Inferior parietal cortex (tissue), 1 donor: ENCODE results near the gene MRO.
"Not testable (repeated sequence)": the region's sequence is repeated elsewhere in the genome, so short reads cannot be mapped to it uniquely, and the experiment has no call there.

ENCODE experiments used
- DNase-seq: peaks from one replicate; pipeline ENCODE4 v3.0.0-alpha.2; 2016; ENCODE audit errors: extremely low spot score

The MRO gene

DNA sequence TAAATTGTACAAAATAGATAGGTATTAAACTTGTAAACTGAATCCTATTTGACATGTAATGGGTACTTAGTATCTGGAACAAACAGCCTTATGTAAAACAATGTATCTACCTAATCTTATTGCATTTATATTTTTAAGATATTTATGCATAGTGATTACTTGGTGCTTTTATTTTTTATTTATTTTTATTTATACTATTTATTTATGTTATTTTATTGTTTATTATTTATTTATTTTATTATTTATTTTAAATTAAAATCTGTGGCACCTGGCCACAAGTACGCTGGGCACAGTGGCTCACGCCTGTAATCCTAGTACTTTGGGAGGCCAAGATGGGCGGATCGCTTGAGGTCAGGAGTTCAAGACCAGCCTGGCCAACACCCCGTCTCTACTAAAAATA is 26.9 kb downstream of the MRO start:
- no peak for DNase-seq

DNA sequence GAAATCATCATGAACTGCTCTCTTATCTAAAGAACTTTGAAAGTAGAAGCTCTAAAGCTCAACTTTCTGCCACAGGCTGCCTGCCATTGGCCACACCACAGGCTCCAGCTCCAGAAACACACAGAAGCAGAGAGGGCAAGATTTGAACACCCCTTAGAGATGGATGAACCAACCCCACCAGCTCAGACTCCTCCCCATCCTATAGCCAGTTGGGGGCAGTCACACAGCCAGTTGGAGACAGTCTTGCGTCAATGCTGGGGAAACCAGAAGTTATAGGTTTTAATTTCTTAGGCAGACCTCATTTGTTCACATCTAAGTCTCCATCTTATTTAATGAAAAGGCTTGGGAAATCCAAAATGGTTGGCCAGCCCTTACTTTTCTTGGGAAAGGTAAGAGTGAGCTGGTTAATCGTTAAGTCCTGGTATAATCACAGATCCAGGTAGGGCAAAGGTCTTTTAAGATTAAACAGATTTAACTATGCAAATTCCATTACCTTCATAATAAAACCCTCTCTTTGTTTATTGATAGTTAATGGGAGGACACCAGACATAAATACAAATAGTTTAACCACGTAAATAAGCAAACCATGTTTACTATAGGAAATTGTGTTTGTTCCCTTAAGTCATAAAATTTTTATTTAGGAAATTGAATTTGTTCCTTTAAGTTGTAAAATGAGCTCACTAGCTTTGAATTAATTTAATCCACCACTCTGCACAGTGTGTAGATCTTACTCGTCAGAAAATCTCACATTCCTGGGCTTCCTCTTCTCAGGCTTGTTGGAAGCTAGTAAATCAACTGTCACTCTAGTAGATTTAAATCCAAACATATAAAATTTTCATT is 28.0 kb downstream of the MRO start:
- DNase-seq: no peak

GRCh38 chr18:50790948-50791347 is 28.9 kb downstream of the MRO start:
- DNase-seq: no peak

GRCh38 chr18:50790241-50790640 is 29.6 kb downstream of the MRO start:
- DNase-seq: no peak

GRCh38 chr18:50788284-50788683 is 31.5 kb downstream of the MRO start:
- no peak for DNase-seq

GRCh38 chr18:50786864-50787263 is 33.0 kb downstream of the MRO start:
- no peak for DNase-seq

- DNase-seq: no peak
Observed at GRCh38 chr18:50783553-50783952, 36.3 kb downstream of the MRO start.

DNA sequence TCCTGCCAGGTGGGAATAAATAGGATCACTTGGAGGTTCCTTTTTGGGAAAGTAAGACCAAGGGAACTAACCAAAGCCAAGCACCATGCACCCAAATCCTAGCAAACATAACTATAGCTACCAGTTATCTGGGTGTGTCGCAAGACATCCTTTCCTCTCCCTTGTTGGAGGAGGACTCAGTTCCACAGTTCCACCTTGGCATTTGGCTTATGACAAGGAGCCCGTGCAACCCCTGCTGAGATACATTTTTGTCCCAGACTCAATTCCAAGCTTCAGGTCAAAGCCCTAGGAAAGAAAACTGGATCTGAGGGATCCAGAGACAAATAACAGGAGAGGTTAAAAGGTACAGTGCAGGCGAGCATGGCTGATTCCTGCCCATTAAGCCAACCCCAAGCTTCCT is 40.8 kb downstream of the MRO start:
- not testable (repeated sequence) for DNase-seq

GRCh38 chr18:50776383-50776782 is 43.4 kb downstream of the MRO start:
- DNase-seq: no peak

DNA sequence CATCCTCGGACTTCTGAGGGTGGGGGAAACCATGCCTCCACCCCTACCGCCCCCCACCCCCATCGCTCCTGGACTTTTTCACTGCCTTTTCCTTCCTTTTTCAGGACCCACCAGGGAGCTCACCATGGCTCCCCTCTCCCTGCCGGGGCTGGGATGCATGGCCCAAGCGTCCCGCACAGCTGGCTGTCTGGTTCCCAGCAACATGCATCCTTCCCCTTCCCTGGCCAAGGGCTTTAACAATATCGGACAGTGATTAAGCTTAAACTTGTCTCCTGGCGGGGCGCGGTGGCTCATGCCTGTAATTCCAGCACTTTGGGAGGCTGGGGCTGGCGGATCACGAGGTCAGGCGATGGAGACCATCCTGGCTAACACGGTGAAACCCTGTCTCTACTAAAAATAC is 44.1 kb downstream of the MRO start:
- no peak for DNase-seq

GRCh38 chr18:50775207-50775606 is 44.6 kb downstream of the MRO start:
- no peak for DNase-seq

GRCh38 chr18:50769463-50769862 is 50.4 kb downstream of the MRO start:
- no peak for DNase-seq

GRCh38 chr18:50757358-50757757 is 62.5 kb downstream of the MRO start:
- no peak for DNase-seq

DNA sequence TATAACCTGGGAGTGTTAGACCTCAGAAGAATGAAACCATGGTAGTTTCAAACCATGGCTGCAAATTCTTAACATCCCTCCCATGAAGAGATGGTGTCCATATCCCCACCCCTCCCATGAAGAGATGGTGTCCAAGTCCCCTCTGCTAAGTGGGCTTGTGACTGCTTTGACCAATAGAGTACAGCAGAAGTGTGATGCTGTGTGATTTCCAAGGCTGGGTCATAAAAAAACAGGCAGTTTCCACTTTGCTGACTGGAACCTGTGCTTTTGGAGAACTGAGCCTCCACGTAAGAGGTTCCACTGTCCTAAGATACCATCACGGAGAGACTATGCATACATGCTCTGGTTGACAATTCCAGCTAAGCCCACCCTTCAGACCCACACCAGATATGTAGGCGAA is 65.5 kb downstream of the MRO start:
- DNase-seq: no peak

GRCh38 chr18:50753311-50753710 is 66.5 kb downstream of the MRO start:
- no peak for DNase-seq

DNA sequence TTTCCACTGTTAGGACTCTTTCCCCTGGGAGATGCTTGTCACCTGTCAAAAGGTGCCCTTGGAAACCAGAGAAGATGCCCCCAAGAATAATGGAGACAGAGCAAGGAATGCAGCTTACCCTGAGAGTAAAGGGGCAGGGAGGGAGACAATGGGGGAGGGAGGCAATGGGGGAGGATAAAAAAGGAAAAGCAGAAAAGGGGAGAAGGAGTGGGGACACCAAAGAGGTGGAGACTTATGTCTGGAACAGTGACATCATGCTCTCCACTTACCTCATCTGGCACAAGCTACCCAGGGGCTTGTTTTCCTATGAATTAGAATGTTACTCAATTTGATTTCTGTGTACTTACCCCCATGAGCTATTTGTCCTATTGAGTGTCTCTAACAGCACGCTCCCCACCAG is 67.9 kb downstream of the MRO start:
- no peak for DNase-seq

- no peak for DNase-seq
Observed at GRCh38 chr18:50751490-50751889, 68.3 kb downstream of the MRO start.

DNA sequence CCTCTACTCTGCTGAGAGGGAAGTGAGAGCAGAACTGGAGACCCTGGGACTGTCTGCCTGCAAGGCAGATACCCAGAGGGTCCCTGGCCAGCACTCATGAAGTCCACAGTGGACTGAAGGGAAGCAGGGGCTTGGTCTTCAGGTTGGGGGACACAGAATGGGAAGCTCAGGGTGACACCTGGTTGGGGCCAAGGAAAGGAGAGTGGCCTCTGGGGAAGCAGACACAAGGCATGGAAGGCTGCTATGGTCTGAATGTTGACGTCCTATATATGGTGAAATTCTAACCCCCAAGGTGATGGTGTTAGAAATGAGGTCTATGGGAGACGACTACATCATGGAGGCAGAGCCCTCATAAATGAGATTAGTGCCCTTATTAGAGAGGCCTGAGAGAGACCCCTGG is 69.3 kb downstream of the MRO start:
- no peak for DNase-seq

- DNase-seq: no peak
Observed at GRCh38 chr18:50749945-50750344, 69.9 kb downstream of the MRO start.

GRCh38 chr18:50749421-50749820 is 70.4 kb downstream of the MRO start:
- no peak for DNase-seq

DNA sequence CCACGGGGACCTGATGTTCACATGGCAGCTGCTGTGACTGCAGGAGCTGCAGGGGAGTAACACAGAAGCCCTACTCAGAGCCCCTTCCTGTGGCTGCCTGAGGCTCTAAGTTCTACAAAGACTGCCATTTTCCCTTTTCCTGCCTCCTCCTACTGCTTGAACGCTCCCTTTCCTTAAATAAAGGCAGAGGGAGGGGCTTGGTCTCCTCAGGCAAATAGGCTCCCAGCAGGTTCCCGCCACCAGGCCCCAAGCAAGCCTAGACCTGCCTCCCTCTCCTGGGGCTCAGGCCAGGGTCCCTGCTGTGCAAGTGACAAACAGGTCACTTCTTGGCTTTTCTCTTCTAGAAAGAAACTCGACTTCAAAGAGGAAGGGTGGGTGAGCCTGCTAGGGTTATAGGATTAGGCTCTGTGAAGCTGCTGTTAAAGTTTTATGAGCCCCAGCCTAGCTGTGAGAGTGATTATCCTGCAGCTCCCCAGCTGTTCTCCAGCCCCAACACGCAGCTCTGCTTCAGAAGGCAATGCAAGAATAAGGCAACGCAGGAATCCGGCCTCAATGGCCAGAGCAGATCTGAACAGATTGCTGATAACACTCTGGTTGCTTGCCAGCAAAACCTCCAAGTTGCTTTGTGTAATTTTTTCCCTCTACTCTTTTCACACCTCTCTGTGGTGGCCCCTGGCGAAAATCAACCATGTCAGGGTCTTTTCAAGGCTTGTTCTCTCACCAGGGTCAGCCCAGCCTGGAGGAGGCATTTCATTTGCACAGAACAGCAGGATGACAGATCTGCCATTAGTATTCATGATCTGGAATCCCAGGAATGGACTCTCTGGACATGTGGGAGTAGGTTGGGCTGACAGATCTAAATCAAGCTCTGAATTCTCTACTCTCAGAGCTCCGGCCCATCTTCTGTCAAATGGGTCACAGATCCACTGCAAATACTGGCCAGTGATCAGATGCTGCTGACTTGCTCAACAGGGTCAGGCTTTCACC is 71.3 kb downstream of the MRO start:
- no peak for DNase-seq

DNA sequence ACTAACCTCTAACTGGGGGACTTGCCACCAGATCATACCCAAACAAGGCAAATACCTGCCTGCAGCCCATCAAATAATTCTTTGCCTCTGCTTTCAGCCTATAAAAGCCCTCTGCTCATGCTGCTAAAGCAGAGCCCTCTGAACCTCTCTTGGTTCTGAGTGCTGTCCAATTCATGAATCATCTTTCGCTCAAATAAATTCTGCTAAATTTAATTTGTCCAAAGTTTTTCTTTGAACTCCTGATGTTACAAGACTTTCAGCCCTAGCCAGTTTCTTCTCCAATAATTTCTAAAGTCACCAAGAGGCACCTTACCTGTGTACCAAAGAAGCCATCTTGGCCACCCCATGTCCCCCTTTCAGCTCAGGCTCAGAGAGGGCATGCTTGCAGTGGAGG is 72.0 kb downstream of the MRO start:
- no peak for DNase-seq

DNA sequence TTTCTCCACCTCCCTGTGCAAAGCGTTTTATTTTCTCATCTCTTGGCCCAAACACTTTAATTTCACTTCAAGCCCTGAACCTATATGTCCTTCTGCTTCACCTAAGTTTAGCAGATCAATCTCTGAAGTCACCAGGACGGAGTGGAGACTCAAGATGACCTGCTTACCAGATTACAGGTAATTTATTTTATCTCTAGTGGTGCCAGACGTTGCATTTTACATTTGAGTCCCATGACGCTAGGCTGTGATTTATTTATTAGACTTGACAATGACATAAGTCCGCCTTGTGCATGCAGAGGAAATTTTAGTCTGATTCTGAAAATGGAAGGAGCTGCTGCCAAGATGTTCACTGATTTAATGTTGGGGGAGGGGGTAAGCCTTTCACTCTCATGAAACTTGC is 73.9 kb downstream of the MRO start:
- DNase-seq: no peak
